Astrocyte (in vitro differentiated cells and primary cell): Measurements from ENCODE around the gene ACKR1.

Source experiments
- EZH2 ChIP-seq: IDR thresholded peaks from 2 replicates; pipeline ENCODE4 v1.6.1; 2012; ENCODE audit warnings: mild to moderate bottlenecking, low read length, inconsistent platforms; ENCODE audit not compliant: insufficient read depth
- TF ChIP-seq, protein P1 (sequence below): IDR thresholded peaks from 2 replicates; pipeline ENCODE4 v1.5.1; 2011; ENCODE audit warnings: low read depth, mild to moderate bottlenecking, inconsistent platforms, low read length, moderate library complexity; ENCODE audit not compliant: insufficient read depth

DNA sequence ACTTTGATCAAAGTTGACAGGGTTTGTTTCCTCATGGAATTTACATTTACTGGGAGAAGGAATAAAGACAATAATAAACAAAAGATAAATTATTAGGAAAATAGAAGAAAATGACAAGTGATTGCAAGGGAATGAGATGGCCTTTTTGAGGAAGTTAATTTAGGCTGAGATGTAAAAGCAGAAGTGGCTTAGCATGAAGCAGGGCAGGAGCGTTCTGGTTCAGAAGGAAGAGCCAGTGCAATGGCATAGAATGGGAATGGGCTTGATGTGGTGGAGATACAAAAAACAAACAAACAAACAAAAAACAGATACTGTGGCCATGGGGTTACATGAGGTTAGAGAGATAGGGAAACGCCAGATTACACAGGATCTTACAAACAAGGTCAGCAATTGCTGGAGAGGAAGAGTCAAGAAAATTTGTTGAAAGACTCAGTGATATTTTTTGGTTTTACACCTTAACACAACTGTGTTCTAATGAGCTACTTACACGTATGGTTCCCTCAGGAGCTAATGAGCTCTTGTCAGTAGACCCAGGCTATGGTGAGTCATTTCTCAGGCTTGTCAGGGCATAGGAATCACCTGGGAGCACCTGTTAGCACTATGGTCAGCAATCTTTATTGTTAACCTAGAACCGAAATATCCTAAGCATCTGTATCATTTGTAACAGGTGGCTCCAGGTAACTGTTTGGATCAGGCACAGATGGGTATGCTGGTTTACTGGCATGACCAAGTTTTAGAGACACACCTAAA is 42.0 kb upstream of the ACKR1 start:
- TF ChIP-seq, protein P1, sequence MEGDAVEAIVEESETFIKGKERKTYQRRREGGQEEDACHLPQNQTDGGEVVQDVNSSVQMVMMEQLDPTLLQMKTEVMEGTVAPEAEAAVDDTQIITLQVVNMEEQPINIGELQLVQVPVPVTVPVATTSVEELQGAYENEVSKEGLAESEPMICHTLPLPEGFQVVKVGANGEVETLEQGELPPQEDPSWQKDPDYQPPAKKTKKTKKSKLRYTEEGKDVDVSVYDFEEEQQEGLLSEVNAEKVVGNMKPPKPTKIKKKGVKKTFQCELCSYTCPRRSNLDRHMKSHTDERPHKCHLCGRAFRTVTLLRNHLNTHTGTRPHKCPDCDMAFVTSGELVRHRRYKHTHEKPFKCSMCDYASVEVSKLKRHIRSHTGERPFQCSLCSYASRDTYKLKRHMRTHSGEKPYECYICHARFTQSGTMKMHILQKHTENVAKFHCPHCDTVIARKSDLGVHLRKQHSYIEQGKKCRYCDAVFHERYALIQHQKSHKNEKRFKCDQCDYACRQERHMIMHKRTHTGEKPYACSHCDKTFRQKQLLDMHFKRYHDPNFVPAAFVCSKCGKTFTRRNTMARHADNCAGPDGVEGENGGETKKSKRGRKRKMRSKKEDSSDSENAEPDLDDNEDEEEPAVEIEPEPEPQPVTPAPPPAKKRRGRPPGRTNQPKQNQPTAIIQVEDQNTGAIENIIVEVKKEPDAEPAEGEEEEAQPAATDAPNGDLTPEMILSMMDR: no peak
- no peak for TF ChIP-seq EZH2
